ENCODE results near the gene DMRT1. TPM values are rescaled to one million over a fixed set of nuclear protein-coding genes. Genes with fewer than 3 reads are reported as not detected.

The DMRT1 gene
- total RNA-seq, 1 experiment from 2014 or later: not detected

DNA sequence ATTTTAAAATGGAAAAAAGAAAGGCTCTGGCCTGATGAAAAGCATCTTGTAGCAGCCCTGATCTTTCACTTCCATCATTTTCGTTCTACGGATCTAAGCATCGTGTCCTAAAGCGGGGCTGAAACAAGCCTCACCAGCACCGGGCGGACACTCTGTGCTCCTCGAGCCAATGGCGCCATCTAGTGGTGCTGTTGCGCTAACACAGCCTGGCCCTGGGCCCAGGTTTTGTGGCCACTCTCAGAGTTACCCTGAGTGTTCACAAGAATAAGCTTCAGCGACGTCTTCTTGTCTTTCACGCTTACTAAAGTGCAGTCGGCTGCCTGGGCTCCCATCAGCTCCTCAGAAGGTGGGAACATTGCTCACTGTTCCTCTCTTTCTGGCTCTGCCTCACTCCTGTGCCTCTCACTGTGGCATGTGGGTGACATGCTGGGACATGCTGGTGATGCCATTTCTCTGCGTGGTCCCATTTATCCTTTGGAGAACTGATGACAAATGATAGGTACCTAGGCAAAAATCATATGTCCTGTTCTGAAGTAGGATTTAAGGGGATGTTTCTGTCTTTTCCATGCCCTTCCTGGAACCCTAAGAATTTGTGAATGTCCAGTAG, 167.7 kb downstream of the DMRT1 start:
- Histone ChIP-seq H3K79me2 (ENCODE audit: low read length) (no peaks in the 10 kb centered on the region), H3K9me3 (ENCODE audit: low read length) (no peaks in the 10 kb centered on the region), H3K4me3 (ENCODE audit: low read length) (no peak overlapping the region), H3K36me3 (ENCODE audit: insufficient read depth, low read length) (no peaks in the 10 kb centered on the region), H3K9me2 (replicated peaks; ENCODE audit: insufficient read depth, low read length) (no peaks in the 10 kb centered on the region), H3K4me2 (ENCODE audit: low read depth, low read length, poor library complexity, severe bottlenecking) (no peak overlapping the region), H3K4me1 (ENCODE audit: low read length) (peaks cover 2% of the 10 kb centered on the region), H4K20me1 (ENCODE audit: insufficient read depth, low read depth, low read length) (no peaks in the 10 kb centered on the region), H2AFZ (ENCODE audit: low read length) (no peak overlapping the region), H3K27ac (ENCODE audit: low read length) (no peak overlapping the region), H3K27me3 (ENCODE audit: low read length) (no peaks in the 10 kb centered on the region), H3K9ac (ENCODE audit: low read length) (no peak overlapping the region)
- peak; percentile 91 for DNase-seq

GRCh38 chr9:1013021-1013420, 171.5 kb downstream of the DMRT1 start:
- Histone ChIP-seq H3K4me3 (ENCODE audit: low read length) (no peak overlapping the region), H3K4me2 (ENCODE audit: low read depth, low read length, poor library complexity, severe bottlenecking) (no peak overlapping the region), H3K9ac (ENCODE audit: low read length) (no peak overlapping the region), H2AFZ (ENCODE audit: low read length) (peak overlapping the region; percentile 36; the same call in 1 of the 2 replicates), H4K20me1 (ENCODE audit: insufficient read depth, low read depth, low read length) (no peaks in the 10 kb centered on the region), H3K79me2 (ENCODE audit: low read length) (no peaks in the 10 kb centered on the region), H3K9me2 (replicated peaks; ENCODE audit: insufficient read depth, low read length) (no peaks in the 10 kb centered on the region), H3K4me1 (ENCODE audit: low read length) (no peaks in the 10 kb centered on the region), H3K27me3 (ENCODE audit: low read length) (no peaks in the 10 kb centered on the region), H3K9me3 (ENCODE audit: low read length) (no peaks in the 10 kb centered on the region), H3K27ac (ENCODE audit: low read length) (no peak overlapping the region), H3K36me3 (ENCODE audit: insufficient read depth, low read length) (no peaks in the 10 kb centered on the region)
- peak; percentile 71 for DNase-seq

DNA sequence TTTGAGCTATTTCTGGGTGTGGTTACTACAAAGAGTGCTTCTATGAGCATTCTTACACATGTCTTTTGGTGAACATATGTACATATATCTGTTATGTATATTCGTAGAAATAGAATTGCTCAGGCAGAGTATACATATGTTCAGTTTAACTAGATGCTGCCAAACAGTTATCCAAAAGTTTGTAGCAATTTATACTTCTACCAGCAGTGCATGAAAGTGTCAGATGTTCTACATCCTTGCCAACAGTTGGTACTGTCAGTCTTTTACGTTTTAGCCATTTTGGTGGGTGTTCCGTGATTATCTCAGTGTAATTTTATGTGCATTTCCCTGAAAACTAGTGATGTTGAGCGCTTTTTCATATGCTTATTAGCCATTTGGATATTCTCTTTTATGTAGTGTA, 172.7 kb downstream of the DMRT1 start:
- no peaks in the 10 kb centered on the region for H3K9me2 ChIP-seq (replicated peaks; ENCODE audit: insufficient read depth, low read length)

DNA sequence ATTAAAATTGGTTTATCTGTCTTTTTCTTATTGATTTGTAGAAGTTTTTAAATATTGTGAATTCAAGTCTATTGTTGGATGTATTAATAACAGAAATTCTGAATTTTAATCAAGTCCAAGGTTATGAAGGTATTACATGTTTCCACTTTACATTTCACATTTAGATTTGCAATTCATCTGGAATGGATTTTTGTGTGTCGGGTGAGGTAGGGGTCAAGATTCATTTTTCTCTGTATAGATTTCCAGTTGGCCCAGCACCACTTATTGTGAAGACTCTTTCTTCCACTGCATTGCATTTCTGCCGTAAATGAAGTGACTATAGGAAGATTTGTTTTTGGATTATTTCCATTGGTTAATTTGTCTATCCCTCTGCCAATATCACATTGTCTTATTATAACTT, 173.1 kb downstream of the DMRT1 start:
- no peak overlapping the region for H2AFZ ChIP-seq (ENCODE audit: low read length)
- H3K9me3 ChIP-seq (ENCODE audit: low read length): no peaks in the 10 kb centered on the region
- no peak overlapping the region for H3K4me3 ChIP-seq (ENCODE audit: low read length)
- no peak for DNase-seq
- H3K36me3 ChIP-seq (ENCODE audit: insufficient read depth, low read length): no peaks in the 10 kb centered on the region
- H3K4me2 ChIP-seq (ENCODE audit: low read depth, low read length, poor library complexity, severe bottlenecking): no peak overlapping the region
- H3K9ac ChIP-seq (ENCODE audit: low read length): no peak overlapping the region
- no peaks in the 10 kb centered on the region for H3K9me2 ChIP-seq (replicated peaks; ENCODE audit: insufficient read depth, low read length)
- no peaks in the 10 kb centered on the region for H3K79me2 ChIP-seq (ENCODE audit: low read length)
- H3K27ac ChIP-seq (ENCODE audit: low read length): no peak overlapping the region
- no peaks in the 10 kb centered on the region for H3K4me1 ChIP-seq (ENCODE audit: low read length)
- no peaks in the 10 kb centered on the region for H3K27me3 ChIP-seq (ENCODE audit: low read length)
- H4K20me1 ChIP-seq (ENCODE audit: insufficient read depth, low read depth, low read length): no peaks in the 10 kb centered on the region

More for the DNA sequence above, 172.7 kb downstream of the DMRT1 start:
- no peaks in the 10 kb centered on the region for H3K4me1 ChIP-seq (ENCODE audit: low read length)
- no peak overlapping the region for H2AFZ ChIP-seq (ENCODE audit: low read length)
- H3K4me3 ChIP-seq (ENCODE audit: low read length): no peak overlapping the region
- no peak overlapping the region for H3K4me2 ChIP-seq (ENCODE audit: low read depth, low read length, poor library complexity, severe bottlenecking)
- no peaks in the 10 kb centered on the region for H4K20me1 ChIP-seq (ENCODE audit: insufficient read depth, low read depth, low read length)
- H3K9me3 ChIP-seq (ENCODE audit: low read length): no peaks in the 10 kb centered on the region
- H3K27ac ChIP-seq (ENCODE audit: low read length): no peak overlapping the region
- H3K9ac ChIP-seq (ENCODE audit: low read length): no peak overlapping the region
- H3K27me3 ChIP-seq (ENCODE audit: low read length): no peaks in the 10 kb centered on the region
- no peak for DNase-seq
- H3K79me2 ChIP-seq (ENCODE audit: low read length): no peaks in the 10 kb centered on the region
- H3K36me3 ChIP-seq (ENCODE audit: insufficient read depth, low read length): no peaks in the 10 kb centered on the region

- H3K27me3 ChIP-seq (ENCODE audit: low read length): no peaks in the 10 kb centered on the region
- no peaks in the 10 kb centered on the region for H3K9me3 ChIP-seq (ENCODE audit: low read length)
- no peak overlapping the region for H3K4me2 ChIP-seq (ENCODE audit: low read depth, low read length, poor library complexity, severe bottlenecking)
- no peaks in the 10 kb centered on the region for H3K79me2 ChIP-seq (ENCODE audit: low read length)
- H2AFZ ChIP-seq (ENCODE audit: low read length): no peak overlapping the region
- H3K9ac ChIP-seq (ENCODE audit: low read length): no peak overlapping the region
- DNase-seq: peak; percentile 79
- H3K4me1 ChIP-seq (ENCODE audit: low read length): no peaks in the 10 kb centered on the region
- no peaks in the 10 kb centered on the region for H3K36me3 ChIP-seq (ENCODE audit: insufficient read depth, low read length)
- H3K27ac ChIP-seq (ENCODE audit: low read length): no peak overlapping the region
- H3K9me2 ChIP-seq (replicated peaks; ENCODE audit: insufficient read depth, low read length): no peaks in the 10 kb centered on the region
- no peaks in the 10 kb centered on the region for H4K20me1 ChIP-seq (ENCODE audit: insufficient read depth, low read depth, low read length)
- H3K4me3 ChIP-seq (ENCODE audit: low read length): no peak overlapping the region
Observed at GRCh38 chr9:1018121-1018520, 176.6 kb downstream of the DMRT1 start.

Small RNAs within 50 kb of the gene (small RNA-seq; reads per million reads assigned to genes)
- gene RNU6-1073P: not detected

Other genes with a start within 250 kb of the DMRT1 start
- gene DMRT3, start 135.0 kb downstream of the DMRT1 start, total RNA-seq (2014; rRNA removed; shearing (Covaris generic); ENCODE audit: low replicate concordance): not detected in 2 replicates
- gene DMRT2, start 208.7 kb downstream of the DMRT1 start, total RNA-seq (2014; rRNA removed; shearing (Covaris generic); ENCODE audit: low replicate concordance): not detected in 2 replicates